Gastroesophageal sphincter (tissue), 3 donors: ENCODE measurements around the gene AGL.

Experiments used
- POLR2A ChIP-seq, 2 donors: fragments of 450-650 bp; IDR thresholded peaks; one replicate each; pipeline ENCODE4 v1.6.1; 2017; ENCODE audit warnings: antibody characterized with exemption in 2 of 2, mild to moderate bottlenecking in 2 of 2, moderate library complexity in 1 of 2
- TF ChIP-seq, protein P1 (sequence below), 4 experiments: fragments of 200-600 bp in 2 of 4; fragments of 450-650 bp in 2 of 4; sonication (generic) in 1 of 4; IDR thresholded peaks; one replicate each; pipeline ENCODE4 v1.5.1; 2017 to 2019; ENCODE audit warnings: antibody characterized with exemption in 4 of 4, mild to moderate bottlenecking in 2 of 4, moderate library complexity in 2 of 4

DNA sequence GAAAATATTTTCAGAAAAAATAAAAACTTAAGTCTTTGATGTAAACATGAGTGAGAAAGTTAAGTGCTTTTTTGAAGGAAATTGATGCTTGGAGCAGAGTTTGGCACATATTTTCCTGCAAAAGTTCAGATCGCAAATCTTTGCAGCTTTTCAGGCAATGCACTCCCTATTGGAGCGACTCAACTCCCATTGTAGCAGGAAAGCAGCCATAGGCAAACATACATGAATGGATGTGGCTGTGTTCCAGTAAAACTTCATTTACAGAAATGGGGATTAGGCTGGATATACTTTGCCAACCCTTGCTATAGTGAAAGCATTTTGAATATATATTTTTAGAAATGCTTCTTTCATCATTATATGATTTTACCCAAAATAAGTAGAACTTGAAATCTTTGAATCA lies 8.1 kb downstream of the AGL start:
- TF ChIP-seq POLR2A (IDR thresholded peaks at IDR 0.05), result no peak
- TF ChIP-seq, protein P1, sequence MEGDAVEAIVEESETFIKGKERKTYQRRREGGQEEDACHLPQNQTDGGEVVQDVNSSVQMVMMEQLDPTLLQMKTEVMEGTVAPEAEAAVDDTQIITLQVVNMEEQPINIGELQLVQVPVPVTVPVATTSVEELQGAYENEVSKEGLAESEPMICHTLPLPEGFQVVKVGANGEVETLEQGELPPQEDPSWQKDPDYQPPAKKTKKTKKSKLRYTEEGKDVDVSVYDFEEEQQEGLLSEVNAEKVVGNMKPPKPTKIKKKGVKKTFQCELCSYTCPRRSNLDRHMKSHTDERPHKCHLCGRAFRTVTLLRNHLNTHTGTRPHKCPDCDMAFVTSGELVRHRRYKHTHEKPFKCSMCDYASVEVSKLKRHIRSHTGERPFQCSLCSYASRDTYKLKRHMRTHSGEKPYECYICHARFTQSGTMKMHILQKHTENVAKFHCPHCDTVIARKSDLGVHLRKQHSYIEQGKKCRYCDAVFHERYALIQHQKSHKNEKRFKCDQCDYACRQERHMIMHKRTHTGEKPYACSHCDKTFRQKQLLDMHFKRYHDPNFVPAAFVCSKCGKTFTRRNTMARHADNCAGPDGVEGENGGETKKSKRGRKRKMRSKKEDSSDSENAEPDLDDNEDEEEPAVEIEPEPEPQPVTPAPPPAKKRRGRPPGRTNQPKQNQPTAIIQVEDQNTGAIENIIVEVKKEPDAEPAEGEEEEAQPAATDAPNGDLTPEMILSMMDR (IDR thresholded peaks at IDR 0.05), result no peak
